Epithelial cell of proximal tubule (primary cell): ENCODE data around the gene PCDHGC3. TPM values are rescaled to one million over a fixed set of nuclear protein-coding genes. Genes with fewer than 3 reads are reported as not detected.

Source experiments
- DNase-seq: peaks from one replicate; pipeline ENCODE4 v3.0.0-alpha.2; 2011; ENCODE audit warnings: low read depth
- H3K4me3 ChIP-seq: 2 replicates; pipeline ENCODE4 v1.5.1; 2011; ENCODE audit warnings: low read depth, mild to moderate bottlenecking, low read length
- total RNA-seq: library from RNA; depleted of rRNA; stranded (reverse); fragments of >200 nt; gene quantifications from 2 replicates; pipeline ENCODE4 v1.2.3, GENCODE V29; 2015
- TF ChIP-seq, protein P1 (sequence below): conservative IDR thresholded peaks from 2 replicates; pipeline ENCODE4 v1.5.1; 2012; ENCODE audit warnings: low read depth, mild to moderate bottlenecking, low read length

PCDHGC3 gene
- total RNA-seq, 1 donor from 2014 or later = 23.2 TPM

DNA sequence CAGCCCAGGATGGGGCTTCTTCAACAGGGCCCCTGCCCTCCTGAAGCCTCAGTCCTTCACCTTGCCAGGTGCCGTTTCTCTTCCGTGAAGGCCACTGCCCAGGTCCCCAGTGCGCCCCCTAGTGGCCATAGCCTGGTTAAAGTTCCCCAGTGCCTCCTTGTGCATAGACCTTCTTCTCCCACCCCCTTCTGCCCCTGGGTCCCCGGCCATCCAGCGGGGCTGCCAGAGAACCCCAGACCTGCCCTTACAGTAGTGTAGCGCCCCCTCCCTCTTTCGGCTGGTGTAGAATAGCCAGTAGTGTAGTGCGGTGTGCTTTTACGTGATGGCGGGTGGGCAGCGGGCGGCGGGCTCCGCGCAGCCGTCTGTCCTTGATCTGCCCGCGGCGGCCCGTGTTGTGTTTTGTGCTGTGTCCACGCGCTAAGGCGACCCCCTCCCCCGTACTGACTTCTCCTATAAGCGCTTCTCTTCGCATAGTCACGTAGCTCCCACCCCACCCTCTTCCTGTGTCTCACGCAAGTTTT is 36.7 kb downstream of the PCDHGC3 start:
- no peak for DNase-seq
- peak overlapping the region; percentile 51 for H3K4me3 ChIP-seq
- TF ChIP-seq, protein P1, sequence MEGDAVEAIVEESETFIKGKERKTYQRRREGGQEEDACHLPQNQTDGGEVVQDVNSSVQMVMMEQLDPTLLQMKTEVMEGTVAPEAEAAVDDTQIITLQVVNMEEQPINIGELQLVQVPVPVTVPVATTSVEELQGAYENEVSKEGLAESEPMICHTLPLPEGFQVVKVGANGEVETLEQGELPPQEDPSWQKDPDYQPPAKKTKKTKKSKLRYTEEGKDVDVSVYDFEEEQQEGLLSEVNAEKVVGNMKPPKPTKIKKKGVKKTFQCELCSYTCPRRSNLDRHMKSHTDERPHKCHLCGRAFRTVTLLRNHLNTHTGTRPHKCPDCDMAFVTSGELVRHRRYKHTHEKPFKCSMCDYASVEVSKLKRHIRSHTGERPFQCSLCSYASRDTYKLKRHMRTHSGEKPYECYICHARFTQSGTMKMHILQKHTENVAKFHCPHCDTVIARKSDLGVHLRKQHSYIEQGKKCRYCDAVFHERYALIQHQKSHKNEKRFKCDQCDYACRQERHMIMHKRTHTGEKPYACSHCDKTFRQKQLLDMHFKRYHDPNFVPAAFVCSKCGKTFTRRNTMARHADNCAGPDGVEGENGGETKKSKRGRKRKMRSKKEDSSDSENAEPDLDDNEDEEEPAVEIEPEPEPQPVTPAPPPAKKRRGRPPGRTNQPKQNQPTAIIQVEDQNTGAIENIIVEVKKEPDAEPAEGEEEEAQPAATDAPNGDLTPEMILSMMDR = peak; percentile 89

DNA sequence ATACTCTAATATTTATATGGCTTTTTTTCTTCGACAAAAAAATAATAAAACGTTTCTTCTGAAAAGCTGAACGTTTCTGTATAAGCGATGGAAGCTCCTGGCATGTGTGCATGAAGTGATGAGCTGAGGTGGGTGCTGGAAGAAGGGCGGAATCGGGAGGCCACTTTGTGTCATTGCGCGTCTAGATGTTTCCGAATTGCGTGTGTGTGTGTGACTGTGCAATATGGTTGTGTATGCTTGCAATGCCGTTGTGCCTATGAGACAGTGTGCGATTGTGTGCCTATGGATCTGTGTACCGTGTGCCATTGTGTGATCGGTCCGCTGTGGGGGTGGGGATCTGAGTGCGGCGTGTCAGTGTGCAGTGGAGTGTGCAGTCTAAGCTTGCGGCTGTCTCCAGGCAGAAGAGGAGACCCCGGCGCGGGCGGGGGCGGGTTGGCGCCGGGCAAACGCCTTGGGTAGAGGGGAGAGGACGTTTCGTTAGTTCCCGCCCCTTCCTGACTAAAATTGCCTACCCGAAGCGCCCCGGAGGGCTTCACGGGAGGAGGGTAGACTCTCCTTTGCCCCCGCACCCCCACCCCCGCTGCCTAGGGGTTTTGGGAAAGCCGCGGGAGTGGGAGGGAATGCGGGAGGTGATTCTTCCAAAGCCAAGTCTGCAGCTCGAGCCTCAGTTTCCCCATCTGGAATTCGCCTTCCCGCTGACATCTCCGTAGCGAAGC is 37.3 kb downstream of the PCDHGC3 start:
- H3K4me3 ChIP-seq = peak overlapping the region; percentile 51
- TF ChIP-seq, protein P1 = no peak
- no peak for DNase-seq

DNA sequence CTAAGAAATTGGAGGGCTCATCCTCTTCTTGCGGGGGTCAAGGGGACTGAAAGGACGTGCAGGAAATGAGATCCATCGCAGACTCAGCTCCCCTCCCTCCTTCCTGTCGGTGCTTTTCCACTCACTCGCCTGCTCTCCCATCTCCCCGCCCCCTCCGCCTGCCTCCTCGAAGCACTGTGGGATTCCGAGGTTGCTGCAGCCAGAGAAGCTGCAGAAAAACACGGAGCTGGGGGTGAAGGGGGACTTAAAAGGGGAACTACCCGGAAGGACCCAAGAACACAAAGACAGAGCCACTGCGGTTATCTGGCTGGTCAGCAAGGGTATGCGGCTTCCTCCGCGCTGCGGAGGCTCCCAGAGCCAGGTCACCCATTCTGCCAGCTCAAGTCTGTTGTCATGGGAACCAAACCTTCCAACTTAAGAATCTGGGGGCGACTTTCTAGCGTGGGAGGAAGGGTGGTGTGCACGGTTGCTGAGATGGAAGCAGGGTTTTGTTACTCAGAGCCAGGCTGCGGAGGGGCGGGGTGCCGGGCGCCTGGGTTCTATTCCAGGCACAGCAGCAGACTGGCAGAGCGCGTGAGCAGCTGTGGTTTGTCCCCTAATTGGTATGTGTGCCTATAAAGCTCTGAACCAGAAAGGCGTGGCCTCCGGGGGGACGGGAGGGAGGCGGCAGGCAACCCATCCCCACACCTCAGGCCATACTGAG is 38.0 kb downstream of the PCDHGC3 start:
- peak overlapping the region; percentile 51 for H3K4me3 ChIP-seq
- TF ChIP-seq, protein P1 = no peak
- no peak for DNase-seq

DNA sequence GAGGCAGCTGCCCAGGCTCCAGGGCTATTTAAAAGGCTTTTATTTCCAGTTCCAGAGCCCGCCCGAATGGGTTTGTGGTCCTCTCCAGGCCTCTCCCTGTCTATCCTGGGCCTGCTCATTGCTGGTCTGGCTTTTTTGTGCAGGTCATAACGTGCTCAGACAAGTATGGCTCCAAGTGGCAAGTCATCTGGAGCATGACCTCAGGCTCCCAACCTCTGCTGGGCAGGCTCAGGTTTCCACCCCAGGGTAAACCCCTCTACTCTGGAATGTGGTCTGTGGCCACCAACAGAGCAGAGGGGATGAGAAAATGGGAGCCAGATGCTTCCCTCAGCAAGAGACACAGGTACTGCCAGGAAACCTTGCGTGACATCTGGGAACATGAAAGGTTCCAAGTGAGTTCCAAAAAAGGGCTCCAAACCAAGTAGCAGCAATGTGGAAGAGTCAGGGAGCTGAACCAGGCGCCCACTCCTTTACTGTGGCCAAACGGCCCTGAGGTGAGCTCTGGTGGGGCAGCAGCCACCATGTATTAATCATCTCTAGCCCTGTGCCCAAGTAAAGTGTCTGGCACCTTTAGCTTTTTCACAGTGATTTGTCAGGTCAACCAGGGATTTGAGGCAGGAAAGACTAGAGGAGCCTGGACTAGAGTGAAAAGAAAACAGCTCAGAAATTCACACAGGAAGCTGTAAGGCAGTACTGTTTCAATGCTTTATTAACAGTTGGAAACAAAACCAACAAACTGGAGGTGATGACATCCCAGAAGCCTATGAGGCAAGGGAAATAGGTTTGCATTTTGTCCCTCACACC is 38.8 kb downstream of the PCDHGC3 start:
- H3K4me3 ChIP-seq = no peak overlapping the region
- TF ChIP-seq, protein P1 = no peak
- no peak for DNase-seq

DNA sequence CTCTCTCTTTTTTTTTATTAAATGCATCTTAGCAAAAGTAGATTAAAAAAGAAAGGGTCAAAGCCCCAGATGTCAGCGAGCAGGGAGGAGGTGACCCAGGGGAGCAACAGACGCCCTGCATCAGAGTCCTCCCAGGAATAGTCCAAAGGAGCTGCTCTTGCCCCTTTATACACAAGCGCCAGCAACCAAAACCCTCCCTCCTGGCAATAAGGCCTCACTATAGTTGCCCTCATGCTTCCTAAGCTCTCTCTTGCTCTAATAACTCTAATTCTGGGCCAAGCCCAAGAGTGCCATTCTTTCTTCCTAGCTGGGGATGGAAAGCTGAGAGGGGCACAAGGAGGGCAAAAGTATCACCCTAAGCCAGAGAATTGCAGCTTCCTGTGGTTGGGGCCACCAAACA is 39.4 kb downstream of the PCDHGC3 start:
- no peak for DNase-seq
- no peak overlapping the region for H3K4me3 ChIP-seq
- TF ChIP-seq, protein P1 = no peak

DNA sequence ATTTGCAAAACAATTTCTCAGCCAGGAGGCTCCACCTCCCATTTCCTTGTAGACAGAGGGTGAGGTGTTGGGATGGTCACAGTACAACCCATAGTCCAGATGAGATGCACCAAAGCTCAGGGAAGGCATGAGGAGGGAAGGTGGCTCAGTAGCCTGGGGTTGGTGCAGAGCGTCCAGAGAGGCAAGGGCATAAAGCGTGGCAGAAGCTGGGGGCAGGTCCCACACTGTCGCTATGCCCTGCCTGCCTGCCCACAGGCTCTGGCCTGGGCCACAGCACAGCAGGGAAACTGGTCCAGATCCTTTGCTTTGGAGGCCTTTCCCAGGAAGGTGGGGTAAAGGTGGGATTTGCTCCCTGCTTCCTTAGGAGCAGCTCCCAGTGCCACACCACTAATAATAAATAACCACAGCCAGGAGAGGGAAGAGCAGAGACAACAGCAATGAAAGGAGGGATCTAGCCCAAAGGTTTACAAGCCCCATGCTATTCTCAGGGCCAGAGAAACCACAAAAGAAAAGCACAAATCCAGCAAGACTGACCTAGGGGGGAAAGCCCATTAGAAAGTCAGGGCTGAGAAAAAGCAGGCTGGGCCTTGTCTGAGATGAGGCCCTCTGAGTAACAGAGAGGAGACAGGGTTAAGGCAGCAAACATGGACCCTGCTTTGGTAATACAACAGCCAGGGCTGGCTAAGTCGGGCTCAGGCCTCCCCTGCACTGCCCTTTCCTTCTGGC is 40.3 kb downstream of the PCDHGC3 start:
- TF ChIP-seq, protein P1 = no peak
- DNase-seq = no peak

More for the DNA sequence above, 40.3 kb downstream of the PCDHGC3 start:
- no peak overlapping the region for H3K4me3 ChIP-seq
